ENCODE results near the gene DPM3. TPM values are rescaled to one million over a fixed set of nuclear protein-coding genes. Genes with fewer than 3 reads are reported as not detected.
"Not testable (repeated sequence)": the region's sequence is repeated elsewhere in the genome, so short reads cannot be mapped to it uniquely, and the experiment has no call there.

DPM3 gene
- total and polyA plus RNA-seq, 4 donors, result 42.4 to 200 (median 107) TPM

DNA sequence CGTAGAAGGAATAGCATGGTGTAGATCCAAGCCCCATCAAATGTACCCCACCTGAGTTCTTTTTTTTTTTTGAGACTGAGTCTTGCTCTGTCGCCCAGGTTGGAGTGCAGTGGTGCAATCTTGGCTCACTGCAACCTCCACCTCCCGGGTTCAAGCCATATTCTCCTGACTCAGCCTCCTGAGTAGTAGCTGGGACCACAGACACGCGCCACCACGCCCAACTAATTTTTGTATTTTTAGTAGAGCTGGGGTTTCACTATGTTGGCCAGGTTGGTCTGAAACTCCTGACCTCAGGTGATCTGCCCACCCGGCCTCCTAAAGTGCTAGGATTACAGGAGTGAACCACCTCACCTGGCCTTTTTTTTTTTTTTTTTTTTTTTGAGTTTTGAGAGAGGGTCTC is 22.2 kb downstream of the DPM3 start:
- H3K9me3 ChIP-seq (ENCODE audit: control insufficient read depth, low read length); H3K36me3 ChIP-seq (ENCODE audit: control insufficient read depth in 1 of 2, insufficient read depth in 2 of 2, low read length in 1 of 2); H3K4me1 ChIP-seq (ENCODE audit: control insufficient read depth in 1 of 2, insufficient read depth in 2 of 2, low read length in 2 of 2); intact Hi-C loops (cut with DNase I); H3K27me3 ChIP-seq (ENCODE audit: control insufficient read depth in 1 of 2, insufficient read depth in 2 of 2, low read length in 1 of 2); H3K27ac ChIP-seq (ENCODE audit: low read depth in 1 of 2, low read length in 2 of 2); DNase-seq; ATAC-seq (ENCODE audit: low FRiP score); H3K4me3 ChIP-seq (ENCODE audit: low read length in 2 of 2): not testable (repeated sequence)
- WGBS, 2 donors, result 88 to 91% methylated on average over 7 of the region's 7 CpGs

DNA sequence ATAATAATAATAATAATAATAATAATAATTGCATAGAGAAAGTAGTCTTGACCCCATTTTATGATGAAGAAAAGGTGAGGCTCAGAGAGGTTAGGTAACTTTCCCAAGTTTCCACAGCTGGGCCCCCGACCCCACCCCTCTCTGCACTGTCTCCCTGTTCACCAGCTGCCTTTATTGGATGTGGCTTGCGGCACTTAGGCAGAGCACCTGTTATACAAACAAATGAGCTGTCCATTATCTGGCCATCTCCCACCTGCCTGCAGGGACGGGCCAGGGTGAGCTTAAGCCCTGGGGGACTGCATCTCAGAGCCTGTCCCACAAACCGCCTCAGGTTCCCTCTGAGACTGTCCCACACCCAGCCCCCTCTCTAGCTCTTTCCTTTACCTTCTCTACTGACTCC is 22.7 kb downstream of the DPM3 start:
- Histone ChIP-seq H3K4me1 (ENCODE audit: control insufficient read depth in 1 of 2, insufficient read depth in 2 of 2, low read length in 2 of 2) (no peaks in the 10 kb centered on the region), H3K9me3 (ENCODE audit: control insufficient read depth, low read length) (no peaks in the 10 kb centered on the region), H3K27ac (ENCODE audit: low read depth in 1 of 2, low read length in 2 of 2) (no peak overlapping the region), H3K36me3 (ENCODE audit: control insufficient read depth in 1 of 2, insufficient read depth in 2 of 2, low read length in 1 of 2) (no peaks in the 10 kb centered on the region), H3K27me3 (ENCODE audit: control insufficient read depth in 1 of 2, insufficient read depth in 2 of 2, low read length in 1 of 2) (no peaks in the 10 kb centered on the region), H3K4me3 (ENCODE audit: low read length in 2 of 2) (no peak overlapping the region)
- DNase-seq (no peak), ATAC-seq (ENCODE audit: low FRiP score) (no peak)
- intact Hi-C loops (cut with DNase I), result no loop called here
- WGBS, 2 donors, result 62 to 65% methylated on average over 4 of the region's 4 CpGs

DNA sequence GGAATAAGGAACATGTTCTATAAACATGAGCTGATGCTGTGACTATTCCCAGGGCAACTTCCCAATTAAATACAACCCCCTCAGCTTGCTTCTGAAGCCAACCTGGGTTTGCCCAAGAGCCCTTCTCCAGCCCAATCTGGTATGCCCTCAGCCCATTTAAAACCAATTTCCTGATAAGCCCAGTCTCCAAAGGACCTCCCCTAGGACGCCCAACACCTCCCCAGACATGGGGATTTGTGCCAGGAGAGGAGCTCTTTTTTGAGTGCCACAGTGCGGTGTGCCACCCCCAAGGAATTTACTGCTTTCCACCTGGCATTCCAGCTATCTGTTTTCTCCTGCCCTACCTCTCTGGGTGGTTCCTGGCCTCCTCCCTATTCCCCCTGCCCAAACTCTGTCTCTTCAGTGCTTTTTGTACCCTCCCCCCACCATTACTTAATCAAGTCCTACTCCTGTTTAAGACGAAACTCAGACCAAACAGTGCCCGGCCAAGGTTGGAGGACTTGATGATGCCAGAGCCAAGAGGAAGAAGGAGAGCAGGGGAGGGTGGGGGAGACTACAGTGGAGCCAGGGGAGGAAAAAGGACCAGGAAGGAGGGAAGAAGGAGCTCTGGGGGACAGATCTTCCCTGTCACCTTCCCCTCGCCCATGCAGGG is 24.1 kb downstream of the DPM3 start:
- no peaks in the 10 kb centered on the region for H3K27me3 ChIP-seq (ENCODE audit: control insufficient read depth in 1 of 2, insufficient read depth in 2 of 2, low read length in 1 of 2)
- H3K27ac ChIP-seq (ENCODE audit: low read depth in 1 of 2, low read length in 2 of 2), result no peak overlapping the region
- H3K9me3 ChIP-seq (ENCODE audit: control insufficient read depth, low read length), result no peaks in the 10 kb centered on the region
- H3K4me1 ChIP-seq (ENCODE audit: control insufficient read depth in 1 of 2, insufficient read depth in 2 of 2, low read length in 2 of 2), result no peaks in the 10 kb centered on the region
- H3K36me3 ChIP-seq (ENCODE audit: control insufficient read depth in 1 of 2, insufficient read depth in 2 of 2, low read length in 1 of 2), result no peaks in the 10 kb centered on the region
- ATAC-seq (ENCODE audit: low FRiP score) (no peak), DNase-seq (no peak)
- no peak overlapping the region for H3K4me3 ChIP-seq (ENCODE audit: low read length in 2 of 2)
- 48 to 55% methylated on average over 5 of the region's 5 CpGs for WGBS, 2 donors
- intact Hi-C loops (cut with DNase I), result no loop called here

DNA sequence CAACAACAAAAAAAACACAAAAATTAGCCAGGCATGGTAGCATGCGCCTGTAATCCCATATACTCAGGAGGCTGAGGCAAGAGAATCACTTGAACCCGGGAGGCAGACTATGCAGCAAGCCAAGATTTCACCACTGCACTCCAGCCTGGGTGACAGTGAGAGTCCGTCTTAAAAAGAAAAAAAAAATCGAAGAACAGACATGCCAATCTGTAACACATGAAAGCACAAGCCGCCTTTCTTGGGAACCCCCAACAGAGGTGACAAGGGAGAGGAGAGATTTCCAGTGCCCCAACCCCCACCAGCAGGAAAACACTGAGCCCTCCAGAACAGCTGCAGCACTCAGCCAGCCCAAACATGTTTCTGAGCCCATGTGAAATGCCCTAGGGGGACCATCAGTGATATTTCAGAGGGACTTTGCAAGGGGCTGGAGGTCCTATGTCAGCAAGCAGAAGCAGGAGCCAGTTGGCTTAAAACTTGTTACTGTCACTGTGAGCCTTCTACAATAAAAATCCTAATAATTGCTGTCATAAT is 26.8 kb downstream of the DPM3 start:
- H3K27ac ChIP-seq (ENCODE audit: low read depth in 1 of 2, low read length in 2 of 2), result no peak overlapping the region
- WGBS, 2 donors, result 51 to 62% methylated on average over 5 of the region's 5 CpGs
- no peaks in the 10 kb centered on the region for H3K27me3 ChIP-seq (ENCODE audit: control insufficient read depth in 1 of 2, insufficient read depth in 2 of 2, low read length in 1 of 2)
- no peaks in the 10 kb centered on the region for H3K36me3 ChIP-seq (ENCODE audit: control insufficient read depth in 1 of 2, insufficient read depth in 2 of 2, low read length in 1 of 2)
- no peak overlapping the region for H3K4me3 ChIP-seq (ENCODE audit: low read length in 2 of 2)
- ATAC-seq (ENCODE audit: low FRiP score) (no peak), DNase-seq (no peak)
- no peaks in the 10 kb centered on the region for H3K4me1 ChIP-seq (ENCODE audit: control insufficient read depth in 1 of 2, insufficient read depth in 2 of 2, low read length in 2 of 2)
- no peaks in the 10 kb centered on the region for H3K9me3 ChIP-seq (ENCODE audit: control insufficient read depth, low read length)
- intact Hi-C loops (cut with DNase I), result no loop called here

DNA sequence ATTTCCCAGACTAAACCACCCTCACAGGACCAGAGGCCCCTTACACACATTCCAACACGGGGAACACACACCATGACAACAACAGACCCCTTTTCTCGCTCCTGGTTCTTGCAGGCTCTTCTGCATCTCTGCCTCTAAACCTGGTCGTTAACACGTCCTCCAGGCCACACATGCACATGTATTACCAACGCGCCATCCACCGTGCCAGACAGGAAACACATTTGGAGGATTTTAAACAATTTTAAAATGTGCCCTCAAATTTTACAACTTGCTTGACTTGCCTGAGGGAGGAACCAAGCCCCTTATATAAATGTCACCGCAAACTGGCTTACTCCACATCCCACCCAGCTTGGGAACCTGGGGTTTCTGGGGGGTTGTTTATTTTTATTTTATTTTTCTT is 29.5 kb downstream of the DPM3 start:
- Histone ChIP-seq H3K4me1 (ENCODE audit: control insufficient read depth in 1 of 2, insufficient read depth in 2 of 2, low read length in 2 of 2) (no peaks in the 10 kb centered on the region), H3K4me3 (ENCODE audit: low read length in 2 of 2) (no peak overlapping the region), H3K27ac (ENCODE audit: low read depth in 1 of 2, low read length in 2 of 2) (no peak overlapping the region), H3K36me3 (ENCODE audit: control insufficient read depth in 1 of 2, insufficient read depth in 2 of 2, low read length in 1 of 2) (no peaks in the 10 kb centered on the region), H3K27me3 (ENCODE audit: control insufficient read depth in 1 of 2, insufficient read depth in 2 of 2, low read length in 1 of 2) (peaks cover 0 to 2% of the 10 kb centered on the region in 2 donors), H3K9me3 (ENCODE audit: control insufficient read depth, low read length) (no peaks in the 10 kb centered on the region)
- DNase-seq (no peak), ATAC-seq (ENCODE audit: low FRiP score) (no peak)
- intact Hi-C loops (cut with DNase I), result no loop called here
- 76 to 79% methylated on average over 8 of the region's 8 CpGs for WGBS, 2 donors

DNA sequence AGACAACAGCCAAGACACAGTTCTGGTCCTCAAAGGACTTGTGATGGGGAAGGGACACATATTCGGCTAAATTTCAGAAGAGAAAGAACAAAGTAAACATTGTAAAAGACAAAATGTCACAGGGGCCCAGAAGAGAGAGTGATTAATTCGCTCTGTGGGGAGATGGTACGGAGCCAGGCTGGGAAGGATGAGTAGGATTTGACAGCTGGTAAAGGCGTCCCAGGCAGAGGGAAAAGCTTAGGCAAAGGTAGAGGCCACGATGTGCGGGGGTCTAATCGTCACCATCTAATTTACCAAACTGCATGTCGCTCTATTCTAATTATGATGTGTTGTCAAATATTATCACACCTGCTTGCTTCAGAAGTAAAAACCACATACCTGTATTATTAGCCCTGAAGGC is 29.9 kb downstream of the DPM3 start:
- no peak overlapping the region for H3K27ac ChIP-seq (ENCODE audit: low read depth in 1 of 2, low read length in 2 of 2)
- 83 to 84% methylated on average over 8 of the region's 8 CpGs for WGBS, 2 donors
- no peaks in the 10 kb centered on the region for H3K9me3 ChIP-seq (ENCODE audit: control insufficient read depth, low read length)
- peaks cover 0 to 2% of the 10 kb centered on the region in 2 donors for H3K27me3 ChIP-seq (ENCODE audit: control insufficient read depth in 1 of 2, insufficient read depth in 2 of 2, low read length in 1 of 2)
- H3K4me3 ChIP-seq (ENCODE audit: low read length in 2 of 2), result no peak overlapping the region
- no peaks in the 10 kb centered on the region for H3K4me1 ChIP-seq (ENCODE audit: control insufficient read depth in 1 of 2, insufficient read depth in 2 of 2, low read length in 2 of 2)
- H3K36me3 ChIP-seq (ENCODE audit: control insufficient read depth in 1 of 2, insufficient read depth in 2 of 2, low read length in 1 of 2), result no peaks in the 10 kb centered on the region
- intact Hi-C loops (cut with DNase I), result no loop called here
- DNase-seq, result no peak
- ATAC-seq (ENCODE audit: low FRiP score), result no peak

DNA sequence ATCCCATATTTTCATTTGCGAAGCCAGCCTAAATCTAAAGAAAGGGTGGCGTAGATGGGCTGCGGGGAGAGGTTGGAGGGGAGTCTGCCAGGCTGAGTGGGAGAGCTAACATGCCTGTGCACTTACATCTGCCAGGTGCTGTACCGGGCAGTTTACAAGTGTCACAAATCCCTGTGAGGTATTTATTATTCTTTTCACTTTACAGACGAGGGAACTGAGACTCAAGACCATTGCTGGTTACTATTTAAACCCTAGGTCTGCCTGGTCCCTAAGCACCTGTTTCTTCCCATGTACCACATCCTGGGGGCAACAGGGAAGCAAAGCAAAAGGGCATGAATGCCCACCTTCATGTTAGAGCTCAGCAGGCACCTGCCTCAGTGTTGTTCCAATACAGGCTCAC is 32.0 kb downstream of the DPM3 start:
- WGBS, 2 donors, result 74 to 75% methylated on average over 5 of the region's 5 CpGs
- Histone ChIP-seq H3K9me3 (ENCODE audit: control insufficient read depth, low read length) (no peaks in the 10 kb centered on the region), H3K36me3 (ENCODE audit: control insufficient read depth in 1 of 2, insufficient read depth in 2 of 2, low read length in 1 of 2) (no peaks in the 10 kb centered on the region), H3K27ac (ENCODE audit: low read depth in 1 of 2, low read length in 2 of 2) (no peak overlapping the region), H3K4me3 (ENCODE audit: low read length in 2 of 2) (no peak overlapping the region), H3K27me3 (ENCODE audit: control insufficient read depth in 1 of 2, insufficient read depth in 2 of 2, low read length in 1 of 2) (peaks cover 0 to 2% of the 10 kb centered on the region in 2 donors), H3K4me1 (ENCODE audit: control insufficient read depth in 1 of 2, insufficient read depth in 2 of 2, low read length in 2 of 2) (no peaks in the 10 kb centered on the region)
- DNase-seq, result no peak
- no peak for ATAC-seq (ENCODE audit: low FRiP score)
- intact Hi-C loops (cut with DNase I), result no loop called here

DNA sequence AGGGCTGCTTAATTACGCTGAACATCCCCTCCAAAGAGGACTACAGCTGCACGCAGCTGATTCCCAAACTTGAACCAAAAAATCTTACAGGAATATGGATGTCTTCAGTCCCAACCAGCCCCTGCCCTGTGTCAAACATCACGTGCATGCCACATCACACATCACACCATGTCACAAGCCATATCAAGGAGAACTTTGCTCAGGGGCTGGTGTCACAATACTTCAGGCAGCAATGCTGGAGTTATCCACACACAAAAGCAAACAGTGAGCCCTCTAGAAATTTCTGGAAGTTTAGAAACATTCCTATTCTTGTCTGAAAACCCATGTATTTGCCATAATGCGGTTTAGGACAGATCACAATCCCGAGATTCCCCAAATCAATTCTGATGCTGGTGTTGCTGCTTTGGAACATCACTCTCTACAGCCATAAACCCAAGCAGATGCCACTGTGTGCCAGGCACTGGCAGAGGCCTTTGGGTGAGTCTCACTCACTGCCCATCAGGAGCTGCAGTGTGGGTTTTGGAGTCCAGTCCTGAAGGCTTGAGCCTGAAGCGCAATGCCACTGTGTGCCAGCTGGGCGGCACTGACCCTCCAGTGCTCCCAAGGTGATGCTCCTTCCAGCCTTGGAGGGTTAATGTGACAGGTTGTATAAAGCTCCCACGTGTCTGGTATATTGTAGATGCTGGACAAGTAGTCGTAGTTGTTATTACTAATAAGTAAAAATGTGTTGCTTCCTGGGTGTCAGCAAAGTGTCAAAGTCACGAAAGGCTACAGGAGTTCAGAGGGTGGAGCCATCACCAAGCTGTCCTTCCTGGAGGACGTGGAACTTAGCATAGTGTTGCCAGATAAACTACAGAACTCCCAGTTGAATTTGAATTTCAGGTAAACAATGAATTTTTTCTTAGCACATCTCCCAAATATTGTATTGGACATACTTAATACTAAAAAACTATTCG is 32.7 kb downstream of the DPM3 start:
- H3K9me3 ChIP-seq (ENCODE audit: control insufficient read depth, low read length), result no peaks in the 10 kb centered on the region
- H3K27me3 ChIP-seq (ENCODE audit: control insufficient read depth in 1 of 2, insufficient read depth in 2 of 2, low read length in 1 of 2), result peaks cover 0 to 2% of the 10 kb centered on the region in 2 donors
- H3K4me1 ChIP-seq (ENCODE audit: control insufficient read depth in 1 of 2, insufficient read depth in 2 of 2, low read length in 2 of 2), result no peaks in the 10 kb centered on the region
- intact Hi-C loops (cut with DNase I), result no loop called here
- WGBS, 2 donors, result 71 to 73% methylated on average over 12 of the region's 12 CpGs
- no peak overlapping the region for H3K4me3 ChIP-seq (ENCODE audit: low read length in 2 of 2)
- ATAC-seq (ENCODE audit: low FRiP score) (no peak), DNase-seq (no peak)
- H3K27ac ChIP-seq (ENCODE audit: low read depth in 1 of 2, low read length in 2 of 2), result no peak overlapping the region
- no peaks in the 10 kb centered on the region for H3K36me3 ChIP-seq (ENCODE audit: control insufficient read depth in 1 of 2, insufficient read depth in 2 of 2, low read length in 1 of 2)

Data from aorta (tissue), 5 donors.